GM23338 (cell line): ENCODE results near the gene RO60.

Experiments
- CREB1 ChIP-seq: fragments of 250-450 bp; sonication (Bioruptor Pico); IDR thresholded peaks from 2 replicates; pipeline ENCODE4 v1.5.0; 2020; ENCODE audit warnings: low read depth, mild to moderate bottlenecking, moderate library complexity
- EZH2 ChIP-seq: fragments of 200-600 bp; sonication (generic); IDR thresholded peaks from one replicate; pipeline ENCODE4 v1.8.0; 2017; ENCODE audit warnings: antibody characterized with exemption, mild to moderate bottlenecking, low read depth; ENCODE audit not compliant: unreplicated experiment
- EZH2phosphoT487 ChIP-seq: fragments of 200-600 bp; sonication (generic); IDR thresholded peaks from one replicate; pipeline ENCODE4 v1.8.1; 2018; ENCODE audit warnings: antibody characterized with exemption; ENCODE audit not compliant: unreplicated experiment
- JUNB ChIP-seq: IDR thresholded peaks from one replicate; pipeline ENCODE4 v1.6.1; 2016; ENCODE audit warnings: antibody characterized with exemption; ENCODE audit not compliant: unreplicated experiment
- POLR2AphosphoS5 ChIP-seq: IDR thresholded peaks from 2 replicates; pipeline ENCODE4 v1.6.1; 2016; ENCODE audit warnings: antibody characterized with exemption, low read depth
- STAT1 ChIP-seq: IDR thresholded peaks from one replicate; pipeline ENCODE4 v1.6.1; 2016; ENCODE audit warnings: antibody characterized with exemption; ENCODE audit not compliant: unreplicated experiment
- TF ChIP-seq, protein P1 (sequence below), 2 experiments: fragments of 200-600 bp in 1 of 2; sonication (generic) in 1 of 2; conservative IDR thresholded peaks; 2 replicates each; pipeline versions ENCODE4 v1.5.1 to v1.6.1; 2016 to 2017; ENCODE audit warnings: antibody characterized with exemption in 2 of 2, low read depth in 2 of 2, mild to moderate bottlenecking in 2 of 2, moderate library complexity in 1 of 2
- TF ChIP-seq, protein P2 (sequence below): IDR thresholded peaks from 2 replicates; pipeline ENCODE4 v1.6.1; 2016; ENCODE audit warnings: antibody characterized with exemption
- TF ChIP-seq, protein P3 (sequence below): IDR thresholded peaks from one replicate; pipeline ENCODE4 v1.6.1; 2018; ENCODE audit warnings: antibody characterized with exemption; ENCODE audit not compliant: unreplicated experiment

DNA sequence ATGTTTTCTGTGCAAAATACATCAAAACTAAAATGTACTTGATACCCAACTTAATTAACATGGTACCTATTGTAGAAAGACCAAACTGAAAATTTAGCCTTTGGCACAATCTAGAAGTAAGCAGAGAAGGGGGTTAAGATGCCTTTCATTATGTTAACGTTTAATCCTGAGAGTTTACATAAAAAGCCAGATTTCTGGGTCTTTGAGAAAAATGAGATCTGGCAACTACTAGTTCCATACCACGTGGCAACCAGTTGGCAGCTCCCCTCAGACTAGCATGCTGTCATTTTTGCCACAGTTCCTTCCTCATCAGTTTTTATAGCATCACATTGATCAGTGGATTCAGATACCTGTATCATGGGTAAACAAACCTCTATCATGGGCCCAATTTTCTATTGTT is 1.5 kb downstream of the RO60 start:
- TF ChIP-seq, protein P1, sequence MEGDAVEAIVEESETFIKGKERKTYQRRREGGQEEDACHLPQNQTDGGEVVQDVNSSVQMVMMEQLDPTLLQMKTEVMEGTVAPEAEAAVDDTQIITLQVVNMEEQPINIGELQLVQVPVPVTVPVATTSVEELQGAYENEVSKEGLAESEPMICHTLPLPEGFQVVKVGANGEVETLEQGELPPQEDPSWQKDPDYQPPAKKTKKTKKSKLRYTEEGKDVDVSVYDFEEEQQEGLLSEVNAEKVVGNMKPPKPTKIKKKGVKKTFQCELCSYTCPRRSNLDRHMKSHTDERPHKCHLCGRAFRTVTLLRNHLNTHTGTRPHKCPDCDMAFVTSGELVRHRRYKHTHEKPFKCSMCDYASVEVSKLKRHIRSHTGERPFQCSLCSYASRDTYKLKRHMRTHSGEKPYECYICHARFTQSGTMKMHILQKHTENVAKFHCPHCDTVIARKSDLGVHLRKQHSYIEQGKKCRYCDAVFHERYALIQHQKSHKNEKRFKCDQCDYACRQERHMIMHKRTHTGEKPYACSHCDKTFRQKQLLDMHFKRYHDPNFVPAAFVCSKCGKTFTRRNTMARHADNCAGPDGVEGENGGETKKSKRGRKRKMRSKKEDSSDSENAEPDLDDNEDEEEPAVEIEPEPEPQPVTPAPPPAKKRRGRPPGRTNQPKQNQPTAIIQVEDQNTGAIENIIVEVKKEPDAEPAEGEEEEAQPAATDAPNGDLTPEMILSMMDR (conservative IDR thresholded peaks at IDR 0.05; ENCODE audit: low read depth in 2 of 2): no peak
- TF ChIP-seq EZH2 (no peak), CREB1 (no peak), JUNB (no peak), POLR2AphosphoS5 (no peak), EZH2phosphoT487 (no peak), STAT1 (no peak)
- TF ChIP-seq, protein P2, sequence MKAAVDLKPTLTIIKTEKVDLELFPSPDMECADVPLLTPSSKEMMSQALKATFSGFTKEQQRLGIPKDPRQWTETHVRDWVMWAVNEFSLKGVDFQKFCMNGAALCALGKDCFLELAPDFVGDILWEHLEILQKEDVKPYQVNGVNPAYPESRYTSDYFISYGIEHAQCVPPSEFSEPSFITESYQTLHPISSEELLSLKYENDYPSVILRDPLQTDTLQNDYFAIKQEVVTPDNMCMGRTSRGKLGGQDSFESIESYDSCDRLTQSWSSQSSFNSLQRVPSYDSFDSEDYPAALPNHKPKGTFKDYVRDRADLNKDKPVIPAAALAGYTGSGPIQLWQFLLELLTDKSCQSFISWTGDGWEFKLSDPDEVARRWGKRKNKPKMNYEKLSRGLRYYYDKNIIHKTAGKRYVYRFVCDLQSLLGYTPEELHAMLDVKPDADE: no peak
- TF ChIP-seq, protein P3, sequence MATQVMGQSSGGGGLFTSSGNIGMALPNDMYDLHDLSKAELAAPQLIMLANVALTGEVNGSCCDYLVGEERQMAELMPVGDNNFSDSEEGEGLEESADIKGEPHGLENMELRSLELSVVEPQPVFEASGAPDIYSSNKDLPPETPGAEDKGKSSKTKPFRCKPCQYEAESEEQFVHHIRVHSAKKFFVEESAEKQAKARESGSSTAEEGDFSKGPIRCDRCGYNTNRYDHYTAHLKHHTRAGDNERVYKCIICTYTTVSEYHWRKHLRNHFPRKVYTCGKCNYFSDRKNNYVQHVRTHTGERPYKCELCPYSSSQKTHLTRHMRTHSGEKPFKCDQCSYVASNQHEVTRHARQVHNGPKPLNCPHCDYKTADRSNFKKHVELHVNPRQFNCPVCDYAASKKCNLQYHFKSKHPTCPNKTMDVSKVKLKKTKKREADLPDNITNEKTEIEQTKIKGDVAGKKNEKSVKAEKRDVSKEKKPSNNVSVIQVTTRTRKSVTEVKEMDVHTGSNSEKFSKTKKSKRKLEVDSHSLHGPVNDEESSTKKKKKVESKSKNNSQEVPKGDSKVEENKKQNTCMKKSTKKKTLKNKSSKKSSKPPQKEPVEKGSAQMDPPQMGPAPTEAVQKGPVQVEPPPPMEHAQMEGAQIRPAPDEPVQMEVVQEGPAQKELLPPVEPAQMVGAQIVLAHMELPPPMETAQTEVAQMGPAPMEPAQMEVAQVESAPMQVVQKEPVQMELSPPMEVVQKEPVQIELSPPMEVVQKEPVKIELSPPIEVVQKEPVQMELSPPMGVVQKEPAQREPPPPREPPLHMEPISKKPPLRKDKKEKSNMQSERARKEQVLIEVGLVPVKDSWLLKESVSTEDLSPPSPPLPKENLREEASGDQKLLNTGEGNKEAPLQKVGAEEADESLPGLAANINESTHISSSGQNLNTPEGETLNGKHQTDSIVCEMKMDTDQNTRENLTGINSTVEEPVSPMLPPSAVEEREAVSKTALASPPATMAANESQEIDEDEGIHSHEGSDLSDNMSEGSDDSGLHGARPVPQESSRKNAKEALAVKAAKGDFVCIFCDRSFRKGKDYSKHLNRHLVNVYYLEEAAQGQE: no peak
